GM12891 (cell line): ENCODE measurements around the gene ENTREP3.

Experiments used
- DNase-seq: peaks from one replicate; pipeline ENCODE4 v3.0.0; 2011; ENCODE audit warnings: low spot score; ENCODE audit not compliant: insufficient read length
- FAIRE-seq: peaks from 2 replicates; lab custom pipeline; 2011; peaks lifted over from hg19 to GRCh38; lab: Jason Lieb, UNC
- PAX5 ChIP-seq: IDR thresholded peaks from 2 replicates; pipeline ENCODE4 v1.6.1; 2011; ENCODE audit warnings: low read length, moderate library complexity, mild to moderate bottlenecking; ENCODE audit not compliant: insufficient read depth, severe bottlenecking
- POLR2A ChIP-seq: IDR thresholded peaks from 2 replicates; pipeline ENCODE4 v1.6.1; 2011; ENCODE audit warnings: low read depth, low read length, control low read depth
- POLR2AphosphoS5 ChIP-seq: IDR thresholded peaks from 2 replicates; pipeline ENCODE4 v1.6.1; 2011; ENCODE audit warnings: low read depth, low read length, control low read depth
- POU2F2 ChIP-seq: IDR thresholded peaks from 2 replicates; pipeline ENCODE4 v1.6.1; 2011; ENCODE audit warnings: low read depth, mild to moderate bottlenecking, control low read depth, low read length, moderate library complexity
- SPI1 ChIP-seq: IDR thresholded peaks from 2 replicates; pipeline ENCODE4 v1.6.1; 2011; ENCODE audit warnings: low read depth, low read length, control low read depth
- TAF1 ChIP-seq: IDR thresholded peaks from 2 replicates; pipeline ENCODE4 v1.6.1; 2011; ENCODE audit warnings: low read depth, low read length, control low read depth

ENTREP3 gene

DNA sequence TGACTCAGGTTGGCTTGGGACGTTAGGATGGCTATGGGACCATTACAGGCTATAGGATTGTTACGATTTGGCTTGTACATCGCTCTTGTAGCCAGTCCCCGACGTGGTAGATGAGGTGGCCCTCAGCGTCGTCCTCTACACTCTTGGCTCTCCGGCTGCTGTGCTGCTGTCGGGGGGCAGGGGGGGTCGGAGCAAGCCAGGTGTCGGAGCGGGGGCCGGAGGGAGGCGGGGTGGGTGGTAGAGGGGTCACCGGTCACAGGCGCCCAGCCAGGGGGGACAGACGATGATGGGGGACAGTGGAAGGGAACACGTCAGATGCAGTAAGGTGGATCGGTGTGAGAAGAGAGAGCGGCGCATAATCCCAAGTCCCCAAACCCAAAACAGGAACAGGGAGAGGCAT is 13.3 kb upstream of the ENTREP3 start:
- TF ChIP-seq TAF1, result no peak
- no peak for TF ChIP-seq POLR2A
- TF ChIP-seq POLR2AphosphoS5, result no peak
- TF ChIP-seq POU2F2, result no peak
- no peak for TF ChIP-seq PAX5
- TF ChIP-seq SPI1, result no peak
- FAIRE-seq (no peak), DNase-seq (no peak)

- no peak for TF ChIP-seq TAF1
- no peak for TF ChIP-seq POLR2AphosphoS5
- TF ChIP-seq SPI1, result no peak
- TF ChIP-seq PAX5, result no peak
- DNase-seq (no peak), FAIRE-seq (no peak)
Observed at GRCh38 chr1:155267373-155267772, 12.1 kb upstream of the ENTREP3 start.

DNA sequence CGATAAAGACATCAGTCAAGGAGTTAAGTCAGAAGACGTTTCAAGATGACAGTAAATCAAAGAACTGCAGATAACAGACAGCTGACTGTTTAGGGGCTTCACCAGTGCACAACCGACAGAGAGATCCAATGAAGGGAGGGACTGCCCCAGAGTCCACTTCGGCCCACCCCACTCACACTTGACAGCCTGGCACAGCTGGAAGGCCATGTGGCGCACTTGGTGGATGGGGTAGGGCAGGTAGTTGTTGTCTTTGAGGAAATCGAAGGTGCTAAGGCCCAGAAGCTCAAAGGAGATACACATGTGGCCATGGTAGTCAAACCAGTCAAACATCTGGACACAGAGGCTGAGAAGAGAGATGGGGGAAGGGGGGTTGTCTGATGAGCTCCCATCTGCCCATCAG is 11.3 kb upstream of the ENTREP3 start:
- DNase-seq (no peak), FAIRE-seq (no peak)
- TF ChIP-seq PAX5 (no peak), POLR2AphosphoS5 (no peak), SPI1 (no peak), POLR2A (no peak), TAF1 (no peak)

DNA sequence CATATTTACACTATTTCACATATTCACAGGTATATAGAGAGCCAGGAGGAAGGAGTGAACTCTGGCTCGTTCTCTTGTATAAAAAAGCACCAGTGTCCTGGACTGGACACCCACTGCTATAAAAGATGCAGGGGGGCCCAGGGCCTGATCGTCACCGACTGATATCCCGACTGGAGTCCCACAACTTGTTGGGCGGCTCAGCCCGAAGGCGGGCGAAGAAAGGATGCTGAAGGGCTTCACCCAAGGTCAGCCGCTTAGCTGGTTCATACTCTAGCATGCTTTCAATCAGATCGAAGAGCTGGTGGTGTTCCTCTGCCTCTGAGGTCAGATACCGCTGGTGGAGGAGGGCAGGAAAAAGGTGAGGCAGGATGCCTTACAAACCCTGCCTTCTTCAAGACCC is 7.8 kb upstream of the ENTREP3 start:
- DNase-seq (no peak), FAIRE-seq (no peak)
- TF ChIP-seq TAF1 (no peak), POLR2A (no peak), POLR2AphosphoS5 (no peak), SPI1 (no peak), PAX5 (no peak), POU2F2 (no peak)

- DNase-seq (peak; percentile 95), FAIRE-seq (peak; percentile 99)
- peak; percentile 83 for TF ChIP-seq POLR2A
- peak; percentile 63; the same call in 1 of the 2 replicates for TF ChIP-seq POU2F2
- peak; percentile 52; the same call in 1 of the 2 replicates for TF ChIP-seq TAF1
- no peak for TF ChIP-seq PAX5
- TF ChIP-seq SPI1, result peak; percentile 53
- TF ChIP-seq POLR2AphosphoS5, result peak; percentile 84
Observed at GRCh38 chr1:155261852-155262673, 6.8 kb upstream of the ENTREP3 start, which contains the start of gene SCAMP3. Gene SCAMP3 (minus strand): TSS chr1:155262360. CDS start chr1:155262151, 209 bp downstream.

- FAIRE-seq (no peak), DNase-seq (no peak)
- TF ChIP-seq POLR2A (no peak), SPI1 (no peak), PAX5 (no peak), POU2F2 (no peak), POLR2AphosphoS5 (no peak), TAF1 (no peak)
Observed at GRCh38 chr1:155261493-155261851, 6.2 kb upstream of the ENTREP3 start.

DNA sequence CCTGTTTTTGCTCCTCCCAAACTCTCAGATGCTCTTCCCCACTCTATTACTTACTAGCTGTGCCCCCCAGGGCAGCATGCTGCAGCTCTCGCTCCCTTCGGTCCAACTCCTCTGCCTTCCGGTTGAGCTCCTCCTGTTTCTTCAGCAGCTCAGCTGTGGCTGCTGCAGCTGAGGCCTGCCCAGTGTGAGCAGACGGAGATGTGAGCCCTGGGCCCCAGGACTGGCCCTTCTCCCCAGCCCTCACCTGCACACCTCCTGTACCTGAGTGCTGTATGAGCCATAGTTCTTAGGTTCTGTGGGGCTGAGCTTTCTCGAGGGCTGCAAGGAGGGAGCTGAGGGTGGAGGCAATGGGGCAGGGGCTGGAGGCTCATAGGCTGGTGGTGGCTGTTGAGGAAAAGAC is 5.0 kb upstream of the ENTREP3 start:
- FAIRE-seq (no peak), DNase-seq (no peak)
- TF ChIP-seq SPI1, result no peak
- no peak for TF ChIP-seq TAF1
- no peak for TF ChIP-seq POLR2AphosphoS5
- no peak for TF ChIP-seq POU2F2
- TF ChIP-seq PAX5, result no peak
- no peak for TF ChIP-seq POLR2A

DNA sequence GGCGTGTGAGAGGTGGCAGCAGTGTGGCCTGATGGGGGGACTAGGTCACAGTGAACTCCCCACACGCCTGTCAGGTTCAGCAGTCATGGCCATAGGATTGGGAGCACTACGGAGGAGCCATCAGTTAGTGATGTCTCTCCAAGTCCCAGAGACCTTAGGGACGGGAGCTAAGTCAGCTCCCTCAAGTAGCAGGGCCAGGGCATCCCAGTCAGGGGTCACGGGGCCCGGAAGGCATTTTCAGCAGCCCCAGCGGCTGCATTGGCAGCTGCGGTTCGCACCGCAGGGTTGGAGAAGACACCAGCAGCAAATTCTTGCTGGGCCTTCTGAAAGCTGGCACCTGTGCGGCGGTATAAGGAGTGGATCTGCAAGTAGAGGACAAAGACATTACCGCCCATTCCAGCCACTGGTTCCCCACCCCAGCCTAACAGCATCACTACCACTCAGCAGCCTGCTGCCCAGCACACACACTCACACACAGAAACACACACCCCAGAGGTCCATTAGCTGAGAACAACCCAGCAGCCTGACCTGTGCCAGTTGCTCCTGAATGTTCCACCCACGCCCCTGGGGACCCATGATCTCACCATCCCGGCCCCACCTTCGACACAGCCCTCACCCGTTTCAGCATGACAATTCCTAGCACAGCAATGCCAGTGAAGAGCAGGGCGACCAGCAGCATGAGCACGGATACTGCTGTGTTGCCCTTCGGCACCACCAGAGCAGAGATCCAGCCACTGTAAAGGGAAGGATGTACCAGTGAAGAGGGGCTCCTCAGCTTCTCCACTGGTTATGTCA is 972 bp upstream of the ENTREP3 start:
- FAIRE-seq, result no peak
- DNase-seq, result no peak
- TF ChIP-seq POLR2AphosphoS5 (no peak), POU2F2 (no peak), POLR2A (0 out of 2 replicates have a peak, but pooled peaks have one; percentile 53)

GRCh38 chr1:155254714-155255242 is 505 bp downstream of the ENTREP3 start:
- DNase-seq (no peak), FAIRE-seq (no peak)
- TF ChIP-seq PAX5, result no peak
- no peak for TF ChIP-seq TAF1
- TF ChIP-seq POU2F2, result no peak
- no peak for TF ChIP-seq POLR2A
- TF ChIP-seq SPI1, result no peak
- no peak for TF ChIP-seq POLR2AphosphoS5

DNA sequence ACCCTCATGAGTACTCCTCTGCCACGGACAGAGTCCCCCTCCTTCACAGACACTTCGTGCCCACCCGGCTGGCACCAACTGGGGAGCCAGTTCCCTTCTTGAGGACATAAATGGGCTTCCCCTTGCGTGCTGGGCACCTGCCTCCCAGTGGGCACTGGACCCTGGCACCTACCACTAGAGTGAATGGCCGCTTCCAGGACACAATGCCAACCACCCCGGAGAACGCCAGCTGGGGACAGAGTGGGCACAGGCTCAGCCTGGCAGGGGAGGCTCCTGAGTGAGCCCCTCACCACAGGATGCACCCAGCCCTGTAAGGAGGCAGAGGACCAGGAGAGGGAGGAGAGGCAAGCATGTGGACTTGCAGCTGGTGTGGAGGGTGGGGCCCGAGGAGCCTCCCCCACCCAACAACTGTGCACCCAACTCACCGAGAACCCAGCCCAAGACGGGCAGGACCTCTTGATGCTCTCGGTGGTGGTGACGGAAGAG is 1.0 kb downstream of the ENTREP3 start:
- no peak for FAIRE-seq
- no peak for TF ChIP-seq POLR2AphosphoS5
- no peak for TF ChIP-seq POU2F2
- no peak for TF ChIP-seq SPI1
- no peak for TF ChIP-seq POLR2A
- TF ChIP-seq TAF1, result no peak
- no peak for TF ChIP-seq PAX5
- no peak for DNase-seq
